H9 (cell line): ENCODE results near the gene CXCR2. TPM values are rescaled to one million over a fixed set of nuclear protein-coding genes. Genes with fewer than 3 reads are reported as not detected.

Experiments
- DNase-seq: peaks from one replicate; pipeline ENCODE4 v3.0.0-alpha.2; 2017
- H2AFZ ChIP-seq: one replicate; pipeline ENCODE4 v1.6.1; 2013; ENCODE audit warnings: mild to moderate bottlenecking, low read length, control low read depth, moderate library complexity
- H2AK5ac ChIP-seq: 2 replicates; pipeline ENCODE4 v1.6.1; 2013; ENCODE audit warnings: low read length, control low read depth, mixed read lengths; ENCODE audit not compliant: insufficient read length
- H2BK120ac ChIP-seq: one replicate; pipeline ENCODE4 v1.6.1; 2013; ENCODE audit warnings: low read depth, mild to moderate bottlenecking, low read length, control low read depth, inconsistent platforms; ENCODE audit not compliant: poor library complexity, severe bottlenecking
- H2BK12ac ChIP-seq: 2 replicates; pipeline ENCODE4 v1.6.1; 2013; ENCODE audit warnings: low read length, control low read depth, mixed read lengths, low read depth; ENCODE audit not compliant: insufficient read length
- H2BK15ac ChIP-seq: 2 replicates; pipeline ENCODE4 v1.6.1; 2013; ENCODE audit warnings: low read depth, low read length, control low read depth
- H2BK20ac ChIP-seq: one replicate; pipeline ENCODE4 v1.6.1; 2013; ENCODE audit warnings: low read depth, mild to moderate bottlenecking, low read length, control low read depth, inconsistent platforms; ENCODE audit not compliant: poor library complexity, severe bottlenecking
- H2BK5ac ChIP-seq: 2 replicates; pipeline ENCODE4 v1.6.1; 2013; ENCODE audit warnings: low read length, control low read depth, mixed read lengths; ENCODE audit not compliant: insufficient read length
- H3K14ac ChIP-seq: 2 replicates; pipeline ENCODE4 v1.6.1; 2013; ENCODE audit warnings: low read length, control low read depth; ENCODE audit not compliant: insufficient read depth
- H3K18ac ChIP-seq: 2 replicates; pipeline ENCODE4 v1.6.1; 2013; ENCODE audit warnings: low read depth, mild to moderate bottlenecking, mixed read lengths, low read length, control low read depth; ENCODE audit not compliant: insufficient read length
- H3K23ac ChIP-seq: 2 replicates; pipeline ENCODE4 v1.6.1; 2013; ENCODE audit warnings: low read length, control low read depth, mixed read lengths, low read depth; ENCODE audit not compliant: insufficient read length
- H3K23me2 ChIP-seq: 2 replicates; pipeline ENCODE4 v1.6.1; 2013; ENCODE audit warnings: low read depth, mild to moderate bottlenecking, mixed read lengths, low read length, control low read depth; ENCODE audit not compliant: insufficient read length, poor library complexity, severe bottlenecking
- H3K27ac ChIP-seq: 2 replicates; pipeline ENCODE4 v1.5.1; 2013; ENCODE audit warnings: low read length, control low read depth, mixed read lengths, low read depth; ENCODE audit not compliant: insufficient read length
- H3K27me3 ChIP-seq: 2 replicates; pipeline ENCODE4 v1.6.1; 2013; ENCODE audit warnings: low read length, control low read depth, inconsistent platforms; ENCODE audit not compliant: insufficient read depth
- H3K4ac ChIP-seq: 2 replicates; pipeline ENCODE4 v1.6.1; 2013; ENCODE audit warnings: low read depth, mild to moderate bottlenecking, control low read depth, inconsistent platforms, low read length, moderate library complexity
- H3K4me1 ChIP-seq: 2 replicates; pipeline ENCODE4 v1.6.1; 2013; ENCODE audit warnings: low read length, control low read depth, inconsistent platforms; ENCODE audit not compliant: insufficient read depth
- H3K4me2 ChIP-seq: 2 replicates; pipeline ENCODE4 v1.6.1; 2013; ENCODE audit warnings: low read length, control low read depth, mixed read lengths; ENCODE audit not compliant: insufficient read length, insufficient read depth
- H3K56ac ChIP-seq: 2 replicates; pipeline ENCODE4 v1.6.1; 2013; ENCODE audit warnings: low read depth, mild to moderate bottlenecking, mixed read lengths, low read length, control low read depth; ENCODE audit not compliant: insufficient read length
- H3K79me1 ChIP-seq: 2 replicates; pipeline ENCODE4 v1.6.1; 2013; ENCODE audit warnings: low read depth, mild to moderate bottlenecking, moderate library complexity, low read length, control low read depth, inconsistent platforms; ENCODE audit not compliant: insufficient read depth, poor library complexity, severe bottlenecking
- H3K79me2 ChIP-seq: 2 replicates; pipeline ENCODE4 v1.6.1; 2013; ENCODE audit warnings: low read length, control low read depth, inconsistent platforms; ENCODE audit not compliant: insufficient read depth
- H3K9ac ChIP-seq: 2 replicates; pipeline ENCODE4 v1.6.1; 2013; ENCODE audit warnings: low read length, control low read depth, mixed read lengths; ENCODE audit not compliant: insufficient read length; ENCODE audit errors: extremely low read depth
- H3K9me3 ChIP-seq: one replicate; pipeline ENCODE4 v1.6.1; 2013; ENCODE audit warnings: low read depth, low read length, inconsistent platforms; ENCODE audit not compliant: control insufficient read depth
- H3T11ph ChIP-seq: one replicate; pipeline ENCODE4 v1.6.1; 2013; ENCODE audit warnings: mild to moderate bottlenecking, low read length, control low read depth, inconsistent platforms
- H4K20me1 ChIP-seq: one replicate; pipeline ENCODE4 v1.6.1; 2013; ENCODE audit not compliant: control insufficient read depth, insufficient read length, insufficient read depth
- H4K5ac ChIP-seq: 2 replicates; pipeline ENCODE4 v1.6.1; 2013; ENCODE audit warnings: low read depth, mild to moderate bottlenecking, mixed read lengths, low read length, control low read depth; ENCODE audit not compliant: insufficient read length
- H4K8ac ChIP-seq: replicated peaks from 2 replicates; pipeline ENCODE4 v1.6.1; 2013; ENCODE audit warnings: low read length, control low read depth, mixed read lengths, low read depth; ENCODE audit not compliant: insufficient read length
- H4K91ac ChIP-seq: 2 replicates; pipeline ENCODE4 v1.6.1; 2013; ENCODE audit warnings: low read depth, mild to moderate bottlenecking, moderate library complexity, mixed read lengths, low read length, control low read depth; ENCODE audit not compliant: insufficient read length
- H3K27ac Mint-ChIP-seq, 3 experiments: 2 replicates in 2 of 3; 3 replicates in 1 of 3; pipeline ENCODE4 v1.8.0; 2020 to 2021; ENCODE audit warnings: mixed read lengths in 3 of 3, mild to moderate bottlenecking in 1 of 3, moderate library complexity in 1 of 3
- H3K27me3 Mint-ChIP-seq: 2 replicates; pipeline ENCODE4 v1.8.0; 2021; ENCODE audit warnings: low read depth, mild to moderate bottlenecking, moderate library complexity, mixed read lengths
- H3K36me3 Mint-ChIP-seq, 3 experiments: 2 replicates in 2 of 3; 3 replicates in 1 of 3; pipeline ENCODE4 v1.8.0; 2020 to 2021; ENCODE audit warnings: low read depth in 3 of 3, mixed read lengths in 3 of 3; ENCODE audit not compliant: insufficient read depth in 1 of 3
- H3K4me1 Mint-ChIP-seq, 2 experiments: 2 replicates each; pipeline ENCODE4 v1.8.0; 2020; ENCODE audit warnings: mixed read lengths in 2 of 2
- H3K4me3 Mint-ChIP-seq, 2 experiments: 2 replicates in 1 of 2; 3 replicates in 1 of 2; pipeline ENCODE4 v1.8.0; 2020 to 2021; ENCODE audit warnings: mild to moderate bottlenecking in 2 of 2, mixed read lengths in 2 of 2, moderate library complexity in 1 of 2
- H3K9me3 Mint-ChIP-seq, 2 experiments: 2 replicates in 1 of 2; 3 replicates in 1 of 2; pipeline ENCODE4 v1.8.0; 2020; ENCODE audit warnings: mild to moderate bottlenecking in 2 of 2, mixed read lengths in 2 of 2, moderate library complexity in 1 of 2
- CTCF ChIP-seq: fragments of 200-600 bp; sonication (generic); conservative IDR thresholded peaks from 3 replicates; pipeline ENCODE4 v1.8.0; 2021; ENCODE audit warnings: antibody characterized with exemption, mild to moderate bottlenecking
- total RNA-seq: library from RNA; stranded (reverse); gene quantifications from 2 replicates; pipeline ENCODE4 v1.2.1, GENCODE V29; 2021

The CXCR2 gene
- total RNA-seq, 1 experiment from 2014 or later, result 0.59 TPM

- TF ChIP-seq CTCF, result no peak
- H4K5ac ChIP-seq, result no peak overlapping the region
- no peak overlapping the region for H3K14ac ChIP-seq
- H2BK120ac ChIP-seq, result no peak overlapping the region
- no peaks in the 10 kb centered on the region for H3K27me3 ChIP-seq
- no peak overlapping the region for H3K56ac ChIP-seq
- H2BK5ac ChIP-seq, result no peak overlapping the region
- no peak overlapping the region for H3K4ac ChIP-seq
- no peak overlapping the region for H2AK5ac ChIP-seq
- Mint-ChIP-seq H3K9me3 (peaks cover 10 to 14% of the 10 kb centered on the region in 2 experiments), H3K27ac (no peak overlapping the region), H3K27me3 (peaks cover 34% of the 10 kb centered on the region), H3K4me1 (no peaks in the 10 kb centered on the region), H3K36me3 (peaks cover 0 to 4% (median 0%) of the 10 kb centered on the region in 3 experiments; a peak in 3 of 7 replicates), H3K4me3 (no peak overlapping the region)
- H3K27ac ChIP-seq, result no peak overlapping the region
- no peak overlapping the region for H2BK15ac ChIP-seq
- H3K23me2 ChIP-seq, result no peaks in the 10 kb centered on the region
- no peak overlapping the region for H3K4me2 ChIP-seq
- no peaks in the 10 kb centered on the region for H3K4me1 ChIP-seq
- H3K23ac ChIP-seq, result no peak overlapping the region
- H3K9ac ChIP-seq, result no peak overlapping the region
- H4K8ac ChIP-seq, result no peak overlapping the region
- H3K79me2 ChIP-seq, result no peaks in the 10 kb centered on the region
- H3K79me1 ChIP-seq, result no peaks in the 10 kb centered on the region
- no peaks in the 10 kb centered on the region for H3K9me3 ChIP-seq
- no peak overlapping the region for H3K18ac ChIP-seq
- H2AFZ ChIP-seq, result no peak overlapping the region
- no peak for DNase-seq
- H4K20me1 ChIP-seq, result no peaks in the 10 kb centered on the region
- no peak overlapping the region for H3T11ph ChIP-seq
- no peak overlapping the region for H2BK12ac ChIP-seq
- H2BK20ac ChIP-seq, result no peak overlapping the region
- no peak overlapping the region for H4K91ac ChIP-seq
Measured at GRCh38 chr2:218086478-218086877, 39.4 kb upstream of the CXCR2 start.
